H1 (cell line): ENCODE measurements around the gene PCNX1. TPM values are rescaled to one million over a fixed set of nuclear protein-coding genes. Genes with fewer than 3 reads are reported as not detected.

ENCODE experiments used
- CTCF ChIA-PET: fragments of 300-600 bp; sonication (Branson Sonifier 250); formaldehyde crosslinking; loops from one replicate; lab custom pipeline; 2021; ENCODE audit not compliant: partially characterized antibody; lab: Charles Lee
- POLR2A ChIA-PET: fragments of 300-600 bp; sonication (Branson Sonifier 250); formaldehyde crosslinking; loops from one replicate; lab custom pipeline; 2021; ENCODE audit warnings: inconsistent platforms; ENCODE audit not compliant: partially characterized antibody; lab: Charles Lee
- DNase-seq, 2 experiments: peaks; one replicate each; pipeline versions ENCODE4 v3.0.0 to v3.0.0-alpha.2; 2010 to 2022; ENCODE audit warnings: low spot score in 2 of 2, low read depth in 1 of 2, mixed read lengths in 1 of 2
- FAIRE-seq: peaks from 2 replicates; lab custom pipeline; 2011; peaks lifted over from hg19 to GRCh38; lab: Jason Lieb, UNC
- H2AFZ ChIP-seq: 2 replicates; pipeline ENCODE4 v1.8.1; 2012; ENCODE audit warnings: low read length, inconsistent platforms
- H2AK5ac ChIP-seq: 2 replicates; pipeline ENCODE4 v1.6.1; 2013; ENCODE audit warnings: low read depth, low read length
- H2BK120ac ChIP-seq: replicated peaks from 2 replicates; pipeline ENCODE3; 2013; ENCODE audit warnings: low read depth, low read length, inconsistent platforms
- H2BK12ac ChIP-seq: 2 replicates; pipeline ENCODE4 v1.6.1; 2013; ENCODE audit warnings: low read depth, low read length
- H2BK15ac ChIP-seq: 2 replicates; pipeline ENCODE4 v1.6.1; 2013; ENCODE audit warnings: low read length
- H2BK20ac ChIP-seq: 2 replicates; pipeline ENCODE4 v1.6.1; 2013; ENCODE audit warnings: low read length
- H2BK5ac ChIP-seq: 2 replicates; pipeline ENCODE4 v1.6.1; 2013; ENCODE audit warnings: low read depth, low read length
- H3K14ac ChIP-seq: 2 replicates; pipeline ENCODE4 v1.6.1; 2013; ENCODE audit warnings: inconsistent platforms; ENCODE audit not compliant: insufficient read length
- H3K18ac ChIP-seq: 2 replicates; pipeline ENCODE4 v1.6.1; 2013; ENCODE audit warnings: low read length; ENCODE audit errors: extremely low read depth
- H3K23ac ChIP-seq: 2 replicates; pipeline ENCODE4 v1.6.1; 2013; ENCODE audit warnings: inconsistent platforms; ENCODE audit not compliant: insufficient read length
- H3K23me2 ChIP-seq: 2 replicates; pipeline ENCODE4 v1.6.1; 2013; ENCODE audit warnings: low read depth, low read length
- H3K27ac ChIP-seq: 2 replicates; pipeline ENCODE4 v1.6.1; 2011; ENCODE audit warnings: low read depth, low read length, inconsistent platforms
- H3K27me3 ChIP-seq, 4 experiments: replicated peaks in 1 of 4; 1 replicate in 1 of 4; 2 replicates in 3 of 4; pipeline versions ENCODE4 v1.6.1 to v1.8.1; 2011 to 2013; ENCODE audit warnings: low read length in 3 of 4, mild to moderate bottlenecking in 3 of 4, inconsistent platforms in 2 of 4, mixed read lengths in 2 of 4, moderate library complexity in 1 of 4; ENCODE audit not compliant: control insufficient read depth in 3 of 4, insufficient read depth in 3 of 4; ENCODE audit errors: extremely low read depth in 1 of 4
- H3K36me3 ChIP-seq, 4 experiments: 2 replicates each; pipeline versions ENCODE4 v1.6.1 to v1.8.1; 2011 to 2013; ENCODE audit warnings: mild to moderate bottlenecking in 4 of 4, low read length in 3 of 4, moderate library complexity in 2 of 4, control low read depth in 1 of 4, inconsistent platforms in 1 of 4; ENCODE audit not compliant: insufficient read depth in 4 of 4, control insufficient read depth in 2 of 4
- H3K4ac ChIP-seq: replicated peaks from 2 replicates; pipeline ENCODE3; 2013; ENCODE audit warnings: low read length, low read depth, mixed read lengths, inconsistent platforms; ENCODE audit not compliant: insufficient read length
- H3K4me1 ChIP-seq, 4 experiments: replicated peaks in 1 of 4; 1 replicate in 1 of 4; 2 replicates in 3 of 4; pipeline versions ENCODE4 v1.6.1 to v1.8.1; 2011 to 2013; ENCODE audit warnings: low read length in 3 of 4, inconsistent platforms in 2 of 4, mixed read lengths in 1 of 4; ENCODE audit not compliant: insufficient read depth in 4 of 4, control insufficient read depth in 3 of 4
- H3K4me2 ChIP-seq, 2 experiments: 2 replicates each; pipeline versions ENCODE4 v1.6.1 to v1.8.1; 2011 to 2013; ENCODE audit warnings: low read depth in 2 of 2, low read length in 2 of 2, control low read depth in 1 of 2, inconsistent platforms in 1 of 2, mild to moderate bottlenecking in 1 of 2; ENCODE audit not compliant: insufficient read depth in 1 of 2
- H3K4me3 ChIP-seq, 4 experiments: fragments of 200-600, 300-600 bp in 1 of 4; sonication (generic), shearing (Covaris generic), sonication (Bioruptor Twin) in 1 of 4; 2 replicates each; pipeline versions ENCODE4 v1.5.1 to v1.8.1; 2011 to 2016; ENCODE audit warnings: low read length in 4 of 4, low read depth in 3 of 4, control low read depth in 2 of 4, inconsistent platforms in 2 of 4, mild to moderate bottlenecking in 2 of 4, mixed read lengths in 1 of 4, moderate library complexity in 1 of 4; ENCODE audit not compliant: insufficient read depth in 2 of 4; ENCODE audit errors: extremely low read depth in 1 of 4
- H3K56ac ChIP-seq: replicated peaks from 2 replicates; pipeline ENCODE3; 2013; ENCODE audit warnings: low read depth, mild to moderate bottlenecking, mixed read lengths, low read length, inconsistent platforms; ENCODE audit not compliant: insufficient read length
- H3K79me1 ChIP-seq: 2 replicates; pipeline ENCODE4 v1.6.1; 2013; ENCODE audit warnings: low read depth, low read length, control low read depth
- H3K79me2 ChIP-seq, 2 experiments: 2 replicates each; pipeline versions ENCODE4 v1.6.1 to v1.8.1; 2012 to 2013; ENCODE audit warnings: low read length in 2 of 2, mild to moderate bottlenecking in 2 of 2, inconsistent platforms in 1 of 2; ENCODE audit not compliant: insufficient read depth in 2 of 2, control insufficient read depth in 1 of 2
- H3K9ac ChIP-seq, 4 experiments: replicated peaks in 1 of 4; 1 replicate in 1 of 4; 2 replicates in 3 of 4; pipeline versions ENCODE4 v1.6.1 to v1.8.1; 2011 to 2013; ENCODE audit warnings: low read depth in 3 of 4, low read length in 3 of 4, control low read depth in 2 of 4, mild to moderate bottlenecking in 2 of 4, moderate library complexity in 2 of 4, inconsistent platforms in 1 of 4; ENCODE audit errors: extremely low read depth in 1 of 4
- H3K9me3 ChIP-seq, 2 experiments: 2 replicates each; pipeline versions ENCODE4 v1.6.1 to v1.8.1; 2012 to 2013; ENCODE audit warnings: mild to moderate bottlenecking in 2 of 2, moderate library complexity in 2 of 2, control low read depth in 1 of 2, inconsistent platforms in 1 of 2, low read depth in 1 of 2, low read length in 1 of 2, mixed read lengths in 1 of 2; ENCODE audit not compliant: insufficient read depth in 2 of 2
- H4K20me1 ChIP-seq, 2 experiments: replicated peaks in 1 of 2; 2 replicates each; pipeline versions ENCODE3 to v1.8.1; 2011 to 2013; ENCODE audit warnings: inconsistent platforms in 2 of 2, low read length in 2 of 2, mild to moderate bottlenecking in 1 of 2; ENCODE audit not compliant: insufficient read depth in 2 of 2, control insufficient read depth in 1 of 2
- H4K5ac ChIP-seq: 2 replicates; pipeline ENCODE4 v1.6.1; 2013; ENCODE audit warnings: low read length, low read depth, mixed read lengths, inconsistent platforms; ENCODE audit not compliant: insufficient read length
- H4K8ac ChIP-seq: 2 replicates; pipeline ENCODE4 v1.8.0; 2013; ENCODE audit warnings: mild to moderate bottlenecking, moderate library complexity, low read length, inconsistent platforms; ENCODE audit not compliant: insufficient read depth; ENCODE audit errors: extremely low read depth
- H4K91ac ChIP-seq: replicated peaks from 2 replicates; pipeline ENCODE3; 2013; ENCODE audit warnings: low read length, mixed read lengths, inconsistent platforms; ENCODE audit not compliant: insufficient read length
- ATF2 ChIP-seq: IDR thresholded peaks from 2 replicates; pipeline ENCODE4 v1.6.1; 2012; ENCODE audit warnings: low read length, inconsistent platforms
- E2F6 ChIP-seq: IDR thresholded peaks from 2 replicates; pipeline ENCODE4 v1.6.1; 2012; ENCODE audit warnings: inconsistent platforms
- KDM5A ChIP-seq: fragments of 200-600 bp; IDR thresholded peaks from 2 replicates; pipeline ENCODE4 v1.7.1; 2012; ENCODE audit warnings: mild to moderate bottlenecking, low read length, inconsistent platforms, mixed read lengths
- POLR2A ChIP-seq, 2 experiments: IDR thresholded peaks; 1 replicate in 1 of 2; 2 replicates in 1 of 2; pipeline ENCODE4 v1.6.1; 2011; ENCODE audit warnings: low read depth in 2 of 2, low read length in 2 of 2, mild to moderate bottlenecking in 2 of 2; ENCODE audit errors: control extremely low read depth in 1 of 2
- POLR2AphosphoS5 ChIP-seq: IDR thresholded peaks from 2 replicates; pipeline ENCODE4 v1.6.1; 2011; ENCODE audit warnings: low read depth, low read length
- RBBP5 ChIP-seq: IDR thresholded peaks from 2 replicates; pipeline ENCODE4 v1.7.1; 2012; ENCODE audit warnings: low read depth, mild to moderate bottlenecking, inconsistent platforms, low read length, moderate library complexity, borderline replicate concordance
- SUZ12 ChIP-seq: fragments of 200-600 bp; sonication (generic); IDR thresholded peaks from 2 replicates; pipeline ENCODE4 v1.6.1; 2012; ENCODE audit warnings: mild to moderate bottlenecking, inconsistent platforms, low read length, moderate library complexity, mixed read lengths
- TEAD4 ChIP-seq: IDR thresholded peaks from 2 replicates; pipeline ENCODE4 v1.6.1; 2012; ENCODE audit warnings: low read depth, low read length, inconsistent platforms, mixed read lengths
- WGBS, 2 experiments: shearing (Covaris generic) in 1 of 2; methylation state at CpG; one replicate each; pipeline versions ENCODE4 v1.1.6 to v1.1.7; 2013 to 2015; ENCODE audit warnings: low lambda C conversion rate in 2 of 2, mixed read lengths in 2 of 2, inconsistent platforms in 1 of 2, low coverage in 1 of 2, missing lambda C conversion rate in 1 of 2; ENCODE audit not compliant: insufficient replicate concordance in 2 of 2, insufficient coverage in 1 of 2, insufficient read length in 1 of 2; ENCODE audit errors: extremely low coverage in 1 of 2, missing lambda C conversion rate in 1 of 2; 5-methylcytosine and 5-hydroxymethylcytosine counted together
- polyA plus RNA-seq, 7 experiments: library from polyadenylated mRNA; depleted of rRNA in 3 of 7; stranded (reverse) in 5 of 7; unstranded in 2 of 7; fragments of >200 nt in 5 of 7; fragments of 200-250 nt in 2 of 7; gene quantifications; 1 replicate in 5 of 7; 2 replicates in 1 of 7; 4 replicates in 1 of 7; pipeline versions ENCODE4 v1.2.1 to v1.2.3, GENCODE V29; 2011 to 2013; ENCODE audit warnings: missing spikeins in 2 of 7, mixed read lengths in 2 of 7
- total RNA-seq: library from RNA; stranded (reverse); fragmentation: NEBNext Ultra II Directional; extraction: Animal tissue kit (Norgen Biotek cat#: 25700); gene quantifications from 2 replicates; pipeline ENCODE4 v1.2.1, GENCODE V29; 2021

The PCNX1 gene
- total and polyA plus RNA-seq, 2 of the 8 experiments (the other 6 are each of a cell fraction or from before 2014, with no cell fraction given), result 37.7 to 53.2 TPM

- Histone ChIP-seq H2BK20ac (no peak overlapping the region), H3K23me2 (no peaks in the 10 kb centered on the region), H2BK5ac (no peak overlapping the region), H3K27me3 (no peaks in the 10 kb centered on the region), H4K91ac (no peak overlapping the region), H2AK5ac (no peak overlapping the region), H3K27ac (no peak overlapping the region), H3K9ac (no peak overlapping the region), H3K4me1 (peaks cover 0 to 2% (median 0%) of the 10 kb centered on the region in 4 experiments; a peak in 3 of 7 replicates), H4K20me1 (no peaks in the 10 kb centered on the region), H4K5ac (no peak overlapping the region), H3K4me3 (no peak overlapping the region), H3K36me3 (no peaks in the 10 kb centered on the region), H3K79me2 (no peaks in the 10 kb centered on the region), H3K9me3 (peaks cover 2 to 6% of the 10 kb centered on the region in 2 experiments; a peak in 1 of 4 replicates), H3K56ac (no peak overlapping the region), H2BK15ac (no peak overlapping the region), H2BK12ac (no peak overlapping the region), H3K4me2 (no peak overlapping the region), H3K79me1 (no peaks in the 10 kb centered on the region), H3K18ac (no peak overlapping the region), H4K8ac (no peak overlapping the region), H3K4ac (no peak overlapping the region), H3K14ac (no peak overlapping the region), H3K23ac (no peak overlapping the region), H2AFZ (no peak overlapping the region), H2BK120ac (no peak overlapping the region)
- FAIRE-seq, result no peak
- ChIA-PET CTCF (interaction anchor here (1.1 to 8.9 kb wide), 4 partner anchors 8 to 618 kb away, joined by 3 to 86 read pairs (median 4); no protein-coding TSS in a partner anchor), POLR2A (no interaction called here)
- 89% methylated on average over 9 of the region's 9 CpGs; no CpG with 5 or more reads in 1 of the 2 experiments for WGBS, 2 experiments
- DNase-seq, result peak in 1 of 2 experiments; percentile 31
- TF ChIP-seq KDM5A (no peak), ATF2 (no peak), POLR2AphosphoS5 (no peak), RBBP5 (no peak), TEAD4 (no peak), E2F6 (no peak), SUZ12 (no peak), POLR2A (IDR thresholded peaks at IDR 0.05; ENCODE audit: control extremely low read depth in 1 of 2, low read depth in 2 of 2, low read length in 2 of 2) (no peak)
These were observed 229.3 kb downstream of the PCNX1 start for GRCh38 chr14:71136386-71137060.
